Activated CD4-positive, alpha-beta memory T cell treated with anti-CD3 and anti-CD28 coated beads, Interleukin-2, amount 10 ng/mL, durations not matched to agents 7 days and 5 days (primary cell): ENCODE results near the gene PIH1D1. TPM values are rescaled to one million over a fixed set of nuclear protein-coding genes. Genes with fewer than 3 reads are reported as not detected.
"Not testable (repeated sequence)": the region's sequence is repeated elsewhere in the genome, so short reads cannot be mapped to it uniquely, and the experiment has no call there.

Source experiments
- CTCF ChIA-PET: fragments of 350-600 bp; sonication (Branson Sonifier 250); formaldehyde crosslinking; loops from one replicate; lab custom pipeline; 2021; ENCODE audit warnings: antibody characterized with exemption, inconsistent platforms; lab: Charles Lee
- POLR2A ChIA-PET: fragments of 350-600 bp; sonication (Branson Sonifier 250); formaldehyde crosslinking; loops from one replicate; lab custom pipeline; 2021; ENCODE audit warnings: antibody characterized with exemption; lab: Charles Lee
- DNase-seq: peaks from one replicate; pipeline ENCODE4 v3.0.0-alpha.2; 2020
- H3K27ac Mint-ChIP-seq: one replicate; pipeline ENCODE4 v1.8.0; 2021; ENCODE audit warnings: mild to moderate bottlenecking, mixed read lengths
- H3K27me3 Mint-ChIP-seq: one replicate; pipeline ENCODE4 v1.8.0; 2021; ENCODE audit warnings: mixed read lengths
- H3K36me3 Mint-ChIP-seq: one replicate; pipeline ENCODE4 v1.8.0; 2021; ENCODE audit warnings: low read depth, mixed read lengths
- H3K4me1 Mint-ChIP-seq: one replicate; pipeline ENCODE4 v1.8.0; 2021; ENCODE audit warnings: mixed read lengths
- H3K4me3 Mint-ChIP-seq: one replicate; pipeline ENCODE4 v1.8.0; 2021; ENCODE audit warnings: mild to moderate bottlenecking, mixed read lengths
- H3K9me3 Mint-ChIP-seq: one replicate; pipeline ENCODE4 v1.8.0; 2021; ENCODE audit warnings: mixed read lengths
- total RNA-seq, 2 experiments: library from RNA; stranded (reverse); gene quantifications; one replicate each; pipeline ENCODE4 v1.2.3, GENCODE V29; 2021

PIH1D1 gene
- total RNA-seq, 2 experiments from 2014 or later = 168 to 170 TPM

GRCh38 chr19:49475995-49476880 lies 24.6 kb upstream of the PIH1D1 start:
- ChIA-PET CTCF (interaction anchor here (0.6 to 2.3 kb wide), 30 partner anchors 9 to 476 kb away, joined by 3 to 16 read pairs (median 4); partner anchors contain the start of genes ALDH16A1, PIH1D1, RPL13A and RPS11), POLR2A (interaction anchor here (1.0 to 4.8 kb wide), 11 partner anchors 9 to 164 kb away, joined by 3 to 68 read pairs (median 5); partner anchors contain the start of genes ALDH16A1, NOSIP, PIH1D1 and RPL13A)
- H3K27me3 Mint-ChIP-seq = no peaks in the 10 kb centered on the region
- H3K4me1 Mint-ChIP-seq = peaks cover 49% of the 10 kb centered on the region
- peak overlapping the region; percentile 97 for H3K4me3 Mint-ChIP-seq
- peak overlapping the region; percentile 92 for H3K27ac Mint-ChIP-seq
- no peaks in the 10 kb centered on the region for H3K9me3 Mint-ChIP-seq
- H3K36me3 Mint-ChIP-seq = peaks cover 36% of the 10 kb centered on the region
- DNase-seq = peak; percentile 83

- Mint-ChIP-seq H3K9me3 (no peaks in the 10 kb centered on the region), H3K36me3 (peaks cover 32% of the 10 kb centered on the region), H3K4me1 (peaks cover 53% of the 10 kb centered on the region), H3K27ac (peak overlapping the region; percentile 92), H3K4me3 (peak overlapping the region; percentile 97), H3K27me3 (no peaks in the 10 kb centered on the region)
- POLR2A ChIA-PET = interaction anchor here (1.0 to 4.8 kb wide), 11 partner anchors 10 to 165 kb away, joined by 3 to 68 read pairs (median 5); partner anchors contain the start of genes ALDH16A1, NOSIP, PIH1D1 and RPL13A
- CTCF ChIA-PET = interaction anchor here (0.5 to 2.3 kb wide), 26 partner anchors 10 to 476 kb away, joined by 3 to 16 read pairs (median 4); partner anchors contain the start of genes ALDH16A1, PIH1D1, RPL13A and RPS11
- DNase-seq = no peak
Observed at GRCh38 chr19:49475191-49475917, 23.7 kb upstream of the PIH1D1 start.

- no peak for DNase-seq
- peak overlapping the region; percentile 92 for H3K27ac Mint-ChIP-seq
- ChIA-PET POLR2A (interaction anchor here (1.0 to 10.7 kb wide), 12 partner anchors 10 to 202 kb away, joined by 3 to 192 read pairs (median 12); partner anchors contain the start of genes ALDH16A1, PIH1D1, PRMT1 and RPL13A), CTCF (interaction anchor here (2.1 to 5.9 kb wide), 3 partner anchors 20 to 72 kb away, joined by 13 to 159 read pairs (median 16); partner anchors contain the start of genes ALDH16A1 and PIH1D1)
- H3K27me3 Mint-ChIP-seq = no peaks in the 10 kb centered on the region
- H3K4me3 Mint-ChIP-seq = peak overlapping the region; percentile 97
- H3K4me1 Mint-ChIP-seq = peaks cover 57% of the 10 kb centered on the region
- peaks cover 25% of the 10 kb centered on the region for H3K36me3 Mint-ChIP-seq
- H3K9me3 Mint-ChIP-seq = no peaks in the 10 kb centered on the region
Observed at GRCh38 chr19:49474542-49474924, 22.9 kb upstream of the PIH1D1 start.

GRCh38 chr19:49473868-49474541 lies 22.4 kb upstream of the PIH1D1 start, which contains the start of gene FLT3LG:
FLT3LG (plus strand) TSS chr19:49474215; CDS start chr19:49474640, 425 bp downstream.
- H3K4me3 Mint-ChIP-seq = peak within 1 kb of the TSS; percentile 97
- peak within 1 kb of the TSS; percentile 92 for H3K27ac Mint-ChIP-seq
- no peaks in the 10 kb centered on the region for H3K27me3 Mint-ChIP-seq
- peaks cover 26% of the 10 kb centered on the region for H3K36me3 Mint-ChIP-seq
- H3K9me3 Mint-ChIP-seq = no peaks in the 10 kb centered on the region
- ChIA-PET CTCF (interaction anchor here (0.6 to 5.9 kb wide), 20 partner anchors 14 to 376 kb away, joined by 3 to 159 read pairs (median 4); partner anchors contain the start of genes ALDH16A1, PIH1D1, PRMT1 and RPL13A), POLR2A (interaction anchor here (0.9 to 10.7 kb wide), 11 partner anchors 14 to 203 kb away, joined by 3 to 192 read pairs (median 6); partner anchors contain the start of genes ALDH16A1, PIH1D1, PRMT1 and RPL13A)
- H3K4me1 Mint-ChIP-seq = peaks cover 60% of the 10 kb centered on the region
- peak; percentile 94 for DNase-seq

GRCh38 chr19:49473501-49473867 lies 21.9 kb upstream of the PIH1D1 start:
- H3K27me3 Mint-ChIP-seq, DNase-seq, H3K9me3 Mint-ChIP-seq: not testable (repeated sequence)
- peaks cover 27% of the 10 kb centered on the region for H3K36me3 Mint-ChIP-seq
- peak overlapping the region; percentile 97 for H3K4me3 Mint-ChIP-seq
- POLR2A ChIA-PET = interaction anchor here (0.6 to 10.7 kb wide), 13 partner anchors 9 to 203 kb away, joined by 3 to 192 read pairs (median 6); partner anchors contain the start of genes ALDH16A1, PIH1D1, PRMT1 and RPL13A
- H3K27ac Mint-ChIP-seq = peak overlapping the region; percentile 92
- CTCF ChIA-PET = interaction anchor here (0.6 to 5.9 kb wide), 20 partner anchors 15 to 376 kb away, joined by 3 to 159 read pairs (median 4); partner anchors contain the start of genes ALDH16A1, PIH1D1, PRMT1 and RPL13A
- H3K4me1 Mint-ChIP-seq = peaks cover 62% of the 10 kb centered on the region

- peaks cover 68% of the 10 kb centered on the region for H3K4me1 Mint-ChIP-seq
- DNase-seq = no peak
Observed at GRCh38 chr19:49472936-49473335, 21.3 kb upstream of the PIH1D1 start.

GRCh38 chr19:49470615-49470978 lies 19.0 kb upstream of the PIH1D1 start:
- ChIA-PET CTCF (interaction anchor here (0.6 to 5.9 kb wide), 20 partner anchors 16 to 591 kb away, joined by 3 to 159 read pairs (median 4); partner anchors contain the start of genes ALDH16A1, CD37, GYS1 and PIH1D1), POLR2A (interaction anchor here (0.8 to 10.7 kb wide), 17 partner anchors 11 to 206 kb away, joined by 3 to 192 read pairs (median 4); partner anchors contain the start of genes ALDH16A1, PIH1D1 and RPL13A)
- DNase-seq = no peak
- peak overlapping the region; percentile 100 for H3K27ac Mint-ChIP-seq
- peaks cover 17% of the 10 kb centered on the region for H3K36me3 Mint-ChIP-seq
- peaks cover 57% of the 10 kb centered on the region for H3K4me1 Mint-ChIP-seq
- no peaks in the 10 kb centered on the region for H3K9me3 Mint-ChIP-seq
- H3K4me3 Mint-ChIP-seq = peak overlapping the region; percentile 59
- no peaks in the 10 kb centered on the region for H3K27me3 Mint-ChIP-seq

More at GRCh38 chr19:49472936-49473335, 21.3 kb upstream of the PIH1D1 start:
- H3K27me3 Mint-ChIP-seq = no peaks in the 10 kb centered on the region
- H3K36me3 Mint-ChIP-seq = peaks cover 27% of the 10 kb centered on the region
- peak overlapping the region; percentile 92 for H3K27ac Mint-ChIP-seq
- CTCF ChIA-PET = interaction anchor here (0.6 to 5.9 kb wide), 20 partner anchors 15 to 203 kb away, joined by 3 to 159 read pairs (median 4); partner anchors contain the start of genes ALDH16A1, PIH1D1, PRMT1 and RPL13A
- no peaks in the 10 kb centered on the region for H3K9me3 Mint-ChIP-seq
- H3K4me3 Mint-ChIP-seq = peak overlapping the region; percentile 97
- POLR2A ChIA-PET = interaction anchor here (0.6 to 10.7 kb wide), 13 partner anchors 10 to 204 kb away, joined by 3 to 192 read pairs (median 6); partner anchors contain the start of genes ALDH16A1, PIH1D1, PRMT1 and RPL13A

- ChIA-PET POLR2A (interaction anchor here (0.8 to 10.7 kb wide), 23 partner anchors 10 to 206 kb away, joined by 3 to 192 read pairs (median 4); partner anchors contain the start of genes ALDH16A1, CD37, PIH1D1 and PRMT1), CTCF (interaction anchor here (0.7 to 5.9 kb wide), 21 partner anchors 15 to 591 kb away, joined by 3 to 159 read pairs (median 4); partner anchors contain the start of genes ALDH16A1, CD37, GYS1 and PIH1D1)
- DNase-seq = peak; percentile 91
- H3K27me3 Mint-ChIP-seq = no peaks in the 10 kb centered on the region
- H3K36me3 Mint-ChIP-seq = peaks cover 15% of the 10 kb centered on the region
- no peaks in the 10 kb centered on the region for H3K9me3 Mint-ChIP-seq
- H3K4me3 Mint-ChIP-seq = peak overlapping the region; percentile 59
- peaks cover 55% of the 10 kb centered on the region for H3K4me1 Mint-ChIP-seq
- peak overlapping the region; percentile 100 for H3K27ac Mint-ChIP-seq
Observed at GRCh38 chr19:49469828-49470614, 18.4 kb upstream of the PIH1D1 start.

GRCh38 chr19:49468746-49469447 lies 17.3 kb upstream of the PIH1D1 start:
- ChIA-PET CTCF (interaction anchor here (0.8 to 5.9 kb wide), 8 partner anchors 14 to 243 kb away, joined by 3 to 159 read pairs (median 10); partner anchors contain the start of genes ALDH16A1 and PIH1D1), POLR2A (interaction anchor here (0.7 to 10.7 kb wide), 19 partner anchors 9 to 207 kb away, joined by 3 to 192 read pairs (median 5); partner anchors contain the start of genes ALDH16A1, CD37, PIH1D1 and PRMT1)
- H3K27me3 Mint-ChIP-seq = no peaks in the 10 kb centered on the region
- H3K36me3 Mint-ChIP-seq = peaks cover 21% of the 10 kb centered on the region
- H3K27ac Mint-ChIP-seq = peak overlapping the region; percentile 100
- H3K9me3 Mint-ChIP-seq = no peaks in the 10 kb centered on the region
- peak; percentile 96 for DNase-seq
- peaks cover 55% of the 10 kb centered on the region for H3K4me1 Mint-ChIP-seq
- H3K4me3 Mint-ChIP-seq = peak overlapping the region; percentile 77
